ENCODE measurements around the gene B3GNT8. TPM values are rescaled to one million over a fixed set of nuclear protein-coding genes. Genes with fewer than 3 reads are reported as not detected.
"Not testable (repeated sequence)": the region's sequence is repeated elsewhere in the genome, so short reads cannot be mapped to it uniquely, and the experiment has no call there.

B3GNT8 gene
- total RNA-seq, 5 donors from 2014 or later (not counting 1 experiment from before 2014, with no cell fraction given), result 0.76 to 5.0 (median 1.3) TPM

DNA sequence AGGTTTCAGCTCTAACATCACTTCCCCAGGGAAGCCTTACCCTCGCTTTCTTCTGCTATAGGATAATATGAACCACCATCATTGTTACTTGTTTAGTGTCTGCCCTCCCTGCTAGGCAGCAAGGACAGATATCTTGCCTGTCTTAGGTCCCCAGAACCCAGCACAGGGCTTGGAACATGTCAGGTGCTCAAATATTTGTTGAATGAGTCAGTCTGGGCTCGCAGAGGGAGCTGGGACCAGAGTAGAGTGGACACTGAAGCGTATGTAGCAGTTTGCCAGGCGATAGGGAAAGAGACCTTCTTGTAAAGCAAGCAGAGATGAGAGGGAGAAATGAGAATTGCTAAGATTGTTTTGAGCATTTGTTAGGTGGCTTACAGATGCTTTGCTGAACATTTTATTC is 17.9 kb downstream of the B3GNT8 start:
- POLR2A ChIA-PET, result no interaction called here

DNA sequence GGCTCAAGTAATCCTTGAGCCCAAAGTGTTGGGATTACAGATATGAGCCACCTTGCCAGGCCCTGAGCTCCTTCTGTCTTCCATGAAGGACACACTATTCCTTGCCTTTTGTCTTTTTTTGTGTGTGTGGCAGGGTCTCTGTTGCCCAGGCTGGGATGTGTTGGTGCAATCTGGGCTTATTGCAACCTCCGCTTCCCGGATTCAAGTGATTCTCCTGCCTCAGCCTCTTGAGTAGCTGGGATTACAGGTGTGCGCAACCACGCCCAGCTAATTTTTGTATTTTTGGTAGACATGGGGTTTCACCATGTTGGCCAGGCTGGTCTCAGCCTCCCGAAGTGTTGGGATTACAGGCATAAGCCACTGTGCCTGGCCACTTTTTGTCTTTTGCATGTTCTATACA is 18.3 kb downstream of the B3GNT8 start:
- not testable (repeated sequence) for H3K4me3 Mint-ChIP-seq
- ChIA-PET CTCF (interaction anchor here in 1 of 2 donors (0.5 kb wide), 1 partner anchor 940 kb away, joined by 3 read pairs; no protein-coding TSS in a partner anchor), POLR2A (interaction anchor here in 1 of 2 donors (0.6 kb wide), 1 partner anchor 53 kb away, joined by 3 read pairs; no protein-coding TSS in a partner anchor)

More for the DNA sequence above, 17.9 kb downstream of the B3GNT8 start:
- H3K4me1 ChIP-seq (ENCODE audit: control insufficient read depth in 1 of 2, extremely low read depth in 1 of 2, insufficient read depth in 2 of 2, low read length in 2 of 2), result peaks cover 0 to 5% of the 10 kb centered on the region in 2 experiments
- peaks cover 23 to 31% of the 10 kb centered on the region in 2 donors for H3K36me3 ChIP-seq (ENCODE audit: control insufficient read depth in 2 of 2, extremely low read depth in 1 of 2, insufficient read depth in 1 of 2, low read length in 1 of 2)
- H3K4me3 ChIP-seq (ENCODE audit: control insufficient read depth in 1 of 2, extremely low read depth in 1 of 2, low read length in 1 of 2), result no peak overlapping the region
- ATAC-seq (replicated peaks in 1 of 4), result no peak
- Mint-ChIP-seq H3K27ac (peak overlapping the region in 1 of 2 donors; percentile 72), H3K9me3 (no peaks in the 10 kb centered on the region), H3K4me1 (peaks cover 14 to 21% (median 14%) of the 10 kb centered on the region in 3 donors), H3K27me3 (no peaks in the 10 kb centered on the region), H3K36me3 (peaks cover 25% of the 10 kb centered on the region), H3K4me3 (no peak overlapping the region)
- CTCF ChIA-PET, result no interaction called here
- no peaks in the 10 kb centered on the region for H3K9me3 ChIP-seq
- DNase-seq, result no peak
- H3K27ac ChIP-seq (ENCODE audit: low read length), result no peak overlapping the region
- 97% methylated on average over 4 of the region's 4 CpGs for WGBS (ENCODE audit: insufficient coverage)
- no peaks in the 10 kb centered on the region for H3K27me3 ChIP-seq (replicated peaks in 1 of 2; ENCODE audit: control insufficient read depth in 2 of 2, extremely low read depth in 1 of 2, insufficient read depth in 2 of 2, low read length in 1 of 2)

DNA sequence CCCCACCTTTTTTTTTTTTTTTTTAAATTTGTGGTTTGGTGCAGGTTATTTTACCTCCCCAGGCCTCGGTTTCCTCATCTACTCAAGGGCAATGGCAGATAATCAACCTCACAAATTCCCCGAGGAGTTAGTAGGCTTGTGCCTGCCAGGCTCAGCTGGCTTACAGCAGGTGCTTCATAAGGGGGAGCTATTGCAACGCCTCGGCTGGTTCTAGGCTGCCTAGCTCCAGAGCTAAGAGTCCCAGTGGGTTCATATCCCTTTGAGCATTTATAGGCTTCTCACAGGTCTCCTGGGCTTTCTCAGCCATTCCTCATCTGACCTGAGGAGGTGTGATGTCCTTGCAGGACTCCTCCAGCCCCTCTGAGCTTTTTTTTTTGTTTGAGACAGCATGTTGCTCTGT is 18.9 kb downstream of the B3GNT8 start:
- H3K27me3 ChIP-seq (replicated peaks in 1 of 2; ENCODE audit: control insufficient read depth in 2 of 2, extremely low read depth in 1 of 2, insufficient read depth in 2 of 2, low read length in 1 of 2), result no peaks in the 10 kb centered on the region
- POLR2A ChIA-PET, result interaction anchor here in 1 of 2 donors (0.6 kb wide), 1 partner anchor 53 kb away, joined by 3 read pairs; no protein-coding TSS in a partner anchor
- H3K4me1 Mint-ChIP-seq, result peaks cover 18 to 23% (median 21%) of the 10 kb centered on the region in 3 donors
- peaks cover 15% of the 10 kb centered on the region for H3K36me3 Mint-ChIP-seq
- H3K4me1 ChIP-seq (ENCODE audit: control insufficient read depth in 1 of 2, extremely low read depth in 1 of 2, insufficient read depth in 2 of 2, low read length in 2 of 2), result peaks cover 0 to 8% of the 10 kb centered on the region in 2 experiments
- H3K9me3 Mint-ChIP-seq, result no peaks in the 10 kb centered on the region
- no peak overlapping the region for H3K4me3 Mint-ChIP-seq
- peaks cover 21 to 26% of the 10 kb centered on the region in 2 donors for H3K36me3 ChIP-seq (ENCODE audit: control insufficient read depth in 2 of 2, extremely low read depth in 1 of 2, insufficient read depth in 1 of 2, low read length in 1 of 2)
- H3K27ac ChIP-seq (ENCODE audit: low read length), result no peak overlapping the region
- H3K4me3 ChIP-seq (ENCODE audit: control insufficient read depth in 1 of 2, extremely low read depth in 1 of 2, low read length in 1 of 2), result no peak overlapping the region
- no peak overlapping the region for H3K27ac Mint-ChIP-seq
- H3K9me3 ChIP-seq, result no peaks in the 10 kb centered on the region
- H3K27me3 Mint-ChIP-seq, result no peaks in the 10 kb centered on the region
- DNase-seq (no peak), ATAC-seq (replicated peaks in 1 of 4) (no peak)
- CTCF ChIA-PET, result interaction anchor here in 1 of 2 donors (0.5 kb wide), 1 partner anchor 941 kb away, joined by 3 read pairs; no protein-coding TSS in a partner anchor
- 79% methylated on average over 2 of the region's 4 CpGs for WGBS (ENCODE audit: insufficient coverage)

More for the DNA sequence above, 18.3 kb downstream of the B3GNT8 start:
- H3K36me3 ChIP-seq (ENCODE audit: control insufficient read depth in 2 of 2, extremely low read depth in 1 of 2, insufficient read depth in 1 of 2, low read length in 1 of 2), result peaks cover 20 to 27% of the 10 kb centered on the region in 2 donors
- not testable (repeated sequence) for H3K4me1 ChIP-seq (ENCODE audit: control insufficient read depth in 1 of 2, extremely low read depth in 1 of 2, insufficient read depth in 2 of 2, low read length in 2 of 2); H3K9me3 ChIP-seq; H3K4me3 ChIP-seq (ENCODE audit: control insufficient read depth in 1 of 2, extremely low read depth in 1 of 2, low read length in 1 of 2); ATAC-seq (replicated peaks in 1 of 4); H3K27me3 Mint-ChIP-seq; H3K9me3 Mint-ChIP-seq; DNase-seq; H3K27ac ChIP-seq (ENCODE audit: low read length); H3K27me3 ChIP-seq (replicated peaks in 1 of 2; ENCODE audit: control insufficient read depth in 2 of 2, extremely low read depth in 1 of 2, insufficient read depth in 2 of 2, low read length in 1 of 2); H3K27ac Mint-ChIP-seq
- Mint-ChIP-seq H3K4me1 (peaks cover 15 to 21% (median 16%) of the 10 kb centered on the region in 3 donors), H3K36me3 (peaks cover 21% of the 10 kb centered on the region)
- WGBS (ENCODE audit: insufficient coverage), result 100% methylated on average over 3 of the region's 5 CpGs

DNA sequence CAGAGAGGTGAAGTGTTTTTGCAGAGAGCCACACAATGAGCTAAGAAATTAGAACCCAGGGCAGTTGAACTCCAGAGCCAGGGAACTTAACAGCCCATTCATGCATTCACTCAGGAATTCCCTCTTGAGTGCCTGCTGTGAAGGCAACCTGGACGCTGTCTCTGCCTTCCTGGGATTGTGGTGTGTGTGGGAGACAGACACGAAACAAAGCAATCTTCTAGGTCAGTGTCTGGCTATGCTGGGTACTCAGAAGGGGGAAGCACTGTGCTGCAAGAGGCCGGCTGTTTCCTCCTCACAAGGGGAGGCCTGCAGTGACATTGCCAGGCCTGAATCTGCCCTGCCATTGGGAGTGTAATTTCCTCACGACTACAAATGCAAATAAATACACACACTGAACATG is 19.9 kb downstream of the B3GNT8 start:
- ChIA-PET CTCF (no interaction called here), POLR2A (no interaction called here)
- ATAC-seq (replicated peaks in 1 of 4) (no peak), DNase-seq (no peak)
- peaks cover 0 to 8% of the 10 kb centered on the region in 2 experiments for H3K4me1 ChIP-seq (ENCODE audit: control insufficient read depth in 1 of 2, extremely low read depth in 1 of 2, insufficient read depth in 2 of 2, low read length in 2 of 2)
- Mint-ChIP-seq H3K4me1 (peaks cover 21 to 28% (median 21%) of the 10 kb centered on the region in 3 donors), H3K4me3 (no peak overlapping the region), H3K27me3 (no peaks in the 10 kb centered on the region), H3K36me3 (peaks cover 15% of the 10 kb centered on the region), H3K9me3 (no peaks in the 10 kb centered on the region), H3K27ac (no peak overlapping the region)
- WGBS (ENCODE audit: insufficient coverage), result 79% methylated on average over 4 of the region's 4 CpGs
- no peaks in the 10 kb centered on the region for H3K27me3 ChIP-seq (replicated peaks in 1 of 2; ENCODE audit: control insufficient read depth in 2 of 2, extremely low read depth in 1 of 2, insufficient read depth in 2 of 2, low read length in 1 of 2)
- H3K4me3 ChIP-seq (ENCODE audit: control insufficient read depth in 1 of 2, extremely low read depth in 1 of 2, low read length in 1 of 2), result no peak overlapping the region
- no peak overlapping the region for H3K27ac ChIP-seq (ENCODE audit: low read length)
- no peaks in the 10 kb centered on the region for H3K9me3 ChIP-seq
- H3K36me3 ChIP-seq (ENCODE audit: control insufficient read depth in 2 of 2, extremely low read depth in 1 of 2, insufficient read depth in 1 of 2, low read length in 1 of 2), result peaks cover 22 to 25% of the 10 kb centered on the region in 2 donors

DNA sequence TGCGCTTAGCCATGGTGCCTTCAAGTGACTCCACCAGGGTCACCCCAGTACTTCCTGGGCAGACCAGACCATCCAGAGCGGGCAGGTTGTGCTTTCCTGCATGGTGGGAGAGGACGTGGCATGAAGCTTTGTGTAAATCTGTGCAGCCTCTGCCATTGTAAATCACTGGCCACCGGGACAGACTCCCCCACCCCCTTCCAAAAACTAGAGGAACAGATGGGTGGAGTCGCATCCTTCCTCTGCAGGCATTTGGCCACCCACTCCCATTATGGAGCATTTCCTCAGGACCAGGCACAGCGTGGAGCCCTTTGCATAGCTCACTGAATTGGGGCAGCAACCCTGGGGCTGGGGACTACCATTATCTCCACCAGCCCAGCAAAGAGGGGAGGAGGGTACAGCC is 21.4 kb downstream of the B3GNT8 start:
- Mint-ChIP-seq H3K36me3 (peaks cover 19% of the 10 kb centered on the region), H3K4me1 (peaks cover 21 to 38% (median 30%) of the 10 kb centered on the region in 3 donors), H3K4me3 (no peak overlapping the region), H3K9me3 (no peaks in the 10 kb centered on the region), H3K27me3 (no peaks in the 10 kb centered on the region), H3K27ac (no peak overlapping the region)
- Histone ChIP-seq H3K27ac (ENCODE audit: low read length) (no peak overlapping the region), H3K9me3 (no peaks in the 10 kb centered on the region), H3K27me3 (replicated peaks in 1 of 2; ENCODE audit: control insufficient read depth in 2 of 2, extremely low read depth in 1 of 2, insufficient read depth in 2 of 2, low read length in 1 of 2) (no peaks in the 10 kb centered on the region), H3K36me3 (ENCODE audit: control insufficient read depth in 2 of 2, extremely low read depth in 1 of 2, insufficient read depth in 1 of 2, low read length in 1 of 2) (peaks cover 10 to 13% of the 10 kb centered on the region in 2 donors), H3K4me3 (ENCODE audit: control insufficient read depth in 1 of 2, extremely low read depth in 1 of 2, low read length in 1 of 2) (no peak overlapping the region), H3K4me1 (ENCODE audit: control insufficient read depth in 1 of 2, extremely low read depth in 1 of 2, insufficient read depth in 2 of 2, low read length in 2 of 2) (peaks cover 0 to 8% of the 10 kb centered on the region in 2 experiments)
- ChIA-PET POLR2A (no interaction called here), CTCF (no interaction called here)
- WGBS (ENCODE audit: insufficient coverage), result 100% methylated on average over 1 of the region's 6 CpGs
- ATAC-seq (replicated peaks in 1 of 4), result no peak
- DNase-seq, result no peak

DNA sequence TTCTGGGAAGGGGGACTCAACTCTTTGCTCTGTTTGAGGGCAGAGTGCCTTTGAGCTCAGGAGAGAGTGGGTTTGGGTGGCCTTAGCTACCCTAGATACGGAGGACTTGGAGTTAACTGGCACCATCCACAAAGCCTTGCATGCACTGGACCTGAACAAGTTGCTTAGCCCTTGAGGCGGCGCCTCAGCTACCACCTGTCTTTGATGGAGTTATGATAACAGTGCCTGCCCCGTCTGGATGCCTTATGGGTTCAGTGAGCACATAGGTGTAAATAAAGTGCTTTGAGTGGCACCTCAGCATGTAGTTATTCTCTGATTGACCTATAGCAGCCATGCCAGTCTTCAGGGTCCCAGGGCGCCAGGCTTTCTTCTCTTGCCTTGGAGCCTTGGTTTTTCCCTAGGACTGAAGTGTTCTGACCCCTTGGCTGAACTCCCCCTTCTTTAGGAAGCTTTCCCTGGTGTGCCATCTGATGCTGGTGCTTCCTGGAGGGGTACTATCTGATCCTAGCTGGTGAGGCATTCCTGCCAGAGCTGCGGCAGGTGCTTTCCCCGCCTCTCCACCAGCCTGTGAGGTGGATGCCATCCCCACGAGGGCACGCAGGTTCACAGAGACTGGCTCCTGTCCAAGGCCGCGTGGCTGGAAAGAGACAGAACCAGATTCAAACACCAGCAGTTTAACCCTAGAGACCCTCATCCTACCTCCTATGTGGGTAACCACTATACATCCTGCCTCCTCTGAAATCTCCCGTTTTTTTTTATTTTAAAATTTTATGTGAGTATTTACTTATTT is 23.8 kb downstream of the B3GNT8 start:
- H3K36me3 ChIP-seq (ENCODE audit: control insufficient read depth in 2 of 2, extremely low read depth in 1 of 2, insufficient read depth in 1 of 2, low read length in 1 of 2), result peaks cover 10% of the 10 kb centered on the region in 2 donors
- ChIA-PET CTCF (no interaction called here), POLR2A (no interaction called here)
- Mint-ChIP-seq H3K4me1 (peaks cover 22 to 36% (median 34%) of the 10 kb centered on the region in 3 donors), H3K9me3 (no peaks in the 10 kb centered on the region), H3K27me3 (no peaks in the 10 kb centered on the region), H3K36me3 (peaks cover 15% of the 10 kb centered on the region), H3K27ac (no peak overlapping the region), H3K4me3 (no peak overlapping the region)
- DNase-seq, result no peak
- H3K4me3 ChIP-seq (ENCODE audit: control insufficient read depth in 1 of 2, extremely low read depth in 1 of 2, low read length in 1 of 2), result no peak overlapping the region
- no peak for ATAC-seq (replicated peaks in 1 of 4)
- WGBS (ENCODE audit: insufficient coverage), result 66% methylated on average over 8 of the region's 12 CpGs
- peaks cover 6 to 13% of the 10 kb centered on the region in 2 experiments for H3K4me1 ChIP-seq (ENCODE audit: control insufficient read depth in 1 of 2, extremely low read depth in 1 of 2, insufficient read depth in 2 of 2, low read length in 2 of 2)
- H3K9me3 ChIP-seq, result no peaks in the 10 kb centered on the region
- no peaks in the 10 kb centered on the region for H3K27me3 ChIP-seq (replicated peaks in 1 of 2; ENCODE audit: control insufficient read depth in 2 of 2, extremely low read depth in 1 of 2, insufficient read depth in 2 of 2, low read length in 1 of 2)
- H3K27ac ChIP-seq (ENCODE audit: low read length), result no peak overlapping the region

Data from T-cell (primary cell).